ENCODE results near the gene ANO1. TPM values are rescaled to one million over a fixed set of nuclear protein-coding genes. Genes with fewer than 3 reads are reported as not detected.

ANO1 gene
- total RNA-seq, 1 donor from 2014 or later: 3.8 TPM

DNA sequence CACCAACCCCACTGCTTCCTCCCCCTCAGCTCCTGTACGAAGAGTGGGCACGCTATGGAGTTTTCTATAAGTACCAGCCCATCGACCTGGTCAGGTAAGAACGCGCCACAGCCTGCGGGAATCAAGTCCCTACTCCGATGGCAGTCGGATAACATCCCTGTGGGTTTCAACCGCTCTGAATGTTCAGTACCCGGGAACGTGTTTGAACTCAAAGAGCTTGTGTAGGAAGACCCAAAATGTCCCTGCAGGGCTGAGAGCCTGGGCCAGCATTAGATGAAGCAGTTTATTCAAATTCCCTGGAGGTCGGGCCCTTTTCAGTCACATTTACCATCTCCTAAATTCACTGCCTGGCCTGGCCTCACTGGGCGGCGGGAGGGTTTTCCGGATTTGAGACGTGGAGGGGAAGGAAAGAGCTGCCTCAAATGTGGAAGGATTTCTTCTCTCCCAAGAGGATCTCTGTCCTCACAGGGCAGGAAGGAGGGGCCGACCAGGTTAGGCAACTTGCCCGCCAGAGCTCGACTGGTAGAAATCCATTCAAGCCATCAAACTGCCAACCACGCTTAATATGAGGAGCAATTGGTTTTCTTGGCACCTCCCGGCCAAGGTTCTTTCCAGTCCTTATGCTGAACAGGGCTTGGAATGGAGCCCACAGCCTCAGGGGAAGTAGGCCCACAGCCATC, 46.3 kb downstream of the ANO1 start:
- TF ChIP-seq, protein P1, sequence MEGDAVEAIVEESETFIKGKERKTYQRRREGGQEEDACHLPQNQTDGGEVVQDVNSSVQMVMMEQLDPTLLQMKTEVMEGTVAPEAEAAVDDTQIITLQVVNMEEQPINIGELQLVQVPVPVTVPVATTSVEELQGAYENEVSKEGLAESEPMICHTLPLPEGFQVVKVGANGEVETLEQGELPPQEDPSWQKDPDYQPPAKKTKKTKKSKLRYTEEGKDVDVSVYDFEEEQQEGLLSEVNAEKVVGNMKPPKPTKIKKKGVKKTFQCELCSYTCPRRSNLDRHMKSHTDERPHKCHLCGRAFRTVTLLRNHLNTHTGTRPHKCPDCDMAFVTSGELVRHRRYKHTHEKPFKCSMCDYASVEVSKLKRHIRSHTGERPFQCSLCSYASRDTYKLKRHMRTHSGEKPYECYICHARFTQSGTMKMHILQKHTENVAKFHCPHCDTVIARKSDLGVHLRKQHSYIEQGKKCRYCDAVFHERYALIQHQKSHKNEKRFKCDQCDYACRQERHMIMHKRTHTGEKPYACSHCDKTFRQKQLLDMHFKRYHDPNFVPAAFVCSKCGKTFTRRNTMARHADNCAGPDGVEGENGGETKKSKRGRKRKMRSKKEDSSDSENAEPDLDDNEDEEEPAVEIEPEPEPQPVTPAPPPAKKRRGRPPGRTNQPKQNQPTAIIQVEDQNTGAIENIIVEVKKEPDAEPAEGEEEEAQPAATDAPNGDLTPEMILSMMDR (IDR thresholded peaks at IDR 0.05; ENCODE audit: unreplicated experiment): no peak
- Mint-ChIP-seq H3K4me1 (ENCODE audit: unreplicated experiment) (peaks cover 9% of the 10 kb centered on the region), H3K36me3 (ENCODE audit: low read depth, unreplicated experiment) (peaks cover 2% of the 10 kb centered on the region), H3K9me3 (ENCODE audit: unreplicated experiment) (no peaks in the 10 kb centered on the region), H3K27ac (ENCODE audit: unreplicated experiment) (no peak overlapping the region), H3K27me3 (ENCODE audit: unreplicated experiment) (peaks cover 5% of the 10 kb centered on the region), H3K4me3 (ENCODE audit: unreplicated experiment) (no peak overlapping the region)
- DNase-seq (ENCODE audit: low spot score): no peak

DNA sequence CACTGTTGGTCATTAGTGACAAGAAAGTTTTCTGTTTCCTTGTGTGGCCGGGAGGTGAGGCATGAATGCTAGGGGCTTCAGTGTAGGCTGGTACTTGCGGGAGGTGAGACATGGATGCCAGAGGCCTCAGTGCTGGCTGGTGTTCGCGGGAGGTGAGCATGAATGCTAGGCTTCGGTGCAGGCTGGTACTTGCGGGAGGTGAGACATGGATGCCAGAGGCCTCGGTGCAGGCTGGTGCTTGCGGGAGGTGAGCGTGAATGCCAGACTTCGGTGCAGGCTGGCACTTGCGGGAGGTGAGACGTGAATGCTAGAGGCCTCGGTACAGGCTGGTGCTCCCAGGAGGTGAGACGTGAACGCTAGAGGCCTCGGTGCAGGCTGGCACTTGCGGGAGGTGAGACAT, 48.4 kb downstream of the ANO1 start:
- H3K27ac Mint-ChIP-seq (ENCODE audit: unreplicated experiment): no peak overlapping the region
- TF ChIP-seq, protein P1 (IDR thresholded peaks at IDR 0.05; ENCODE audit: unreplicated experiment): no peak
- no peak for DNase-seq (ENCODE audit: low spot score)
- peaks cover 9% of the 10 kb centered on the region for H3K4me1 Mint-ChIP-seq (ENCODE audit: unreplicated experiment)
- H3K27me3 Mint-ChIP-seq (ENCODE audit: unreplicated experiment): peaks cover 4% of the 10 kb centered on the region
- H3K36me3 Mint-ChIP-seq (ENCODE audit: low read depth, unreplicated experiment): no peaks in the 10 kb centered on the region
- no peaks in the 10 kb centered on the region for H3K9me3 Mint-ChIP-seq (ENCODE audit: unreplicated experiment)
- no peak overlapping the region for H3K4me3 Mint-ChIP-seq (ENCODE audit: unreplicated experiment)

DNA sequence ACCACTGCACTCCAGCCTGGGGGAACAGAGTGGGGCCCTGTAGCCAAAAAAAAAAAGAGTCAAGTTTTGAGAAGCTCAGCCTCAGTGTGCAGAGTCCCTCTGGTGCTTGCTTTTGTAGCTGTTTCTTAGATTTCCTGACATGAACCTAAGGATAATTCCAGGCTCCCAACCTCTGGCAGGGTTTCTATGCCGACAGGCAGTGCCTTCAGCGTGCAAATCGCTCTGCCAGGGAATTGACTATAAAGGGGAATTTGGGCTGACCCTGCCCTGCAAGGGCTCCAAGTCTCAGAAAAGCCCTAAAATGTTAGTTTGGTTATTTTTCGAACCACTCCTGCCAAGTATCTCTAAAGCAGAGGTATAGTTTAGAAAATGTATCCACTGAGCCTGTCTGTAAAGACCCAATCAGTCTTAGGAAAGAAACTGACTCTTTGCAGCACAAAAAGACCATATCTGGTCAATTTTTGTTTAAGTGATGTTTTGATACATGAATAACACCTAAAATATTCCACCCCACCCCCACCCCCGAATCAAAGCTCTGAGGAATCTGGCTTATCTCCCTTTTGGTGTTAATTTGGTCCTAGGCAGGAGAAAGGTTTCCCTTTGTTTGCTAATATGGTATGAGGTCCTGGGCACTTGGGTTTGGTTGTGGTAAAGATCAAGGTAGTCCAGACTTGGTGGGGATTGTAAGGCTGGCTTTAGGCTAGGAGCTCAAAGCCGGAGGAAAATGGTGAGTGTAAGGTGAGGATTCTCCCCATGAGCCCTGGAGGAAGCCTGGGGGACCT, 49.7 kb downstream of the ANO1 start:
- DNase-seq (ENCODE audit: low spot score): no peak
- no peak overlapping the region for H3K4me3 Mint-ChIP-seq (ENCODE audit: unreplicated experiment)
- H3K27ac Mint-ChIP-seq (ENCODE audit: unreplicated experiment): no peak overlapping the region
- no peaks in the 10 kb centered on the region for H3K9me3 Mint-ChIP-seq (ENCODE audit: unreplicated experiment)
- no peaks in the 10 kb centered on the region for H3K36me3 Mint-ChIP-seq (ENCODE audit: low read depth, unreplicated experiment)
- TF ChIP-seq, protein P1 (IDR thresholded peaks at IDR 0.05; ENCODE audit: unreplicated experiment): no peak
- H3K4me1 Mint-ChIP-seq (ENCODE audit: unreplicated experiment): peaks cover 9% of the 10 kb centered on the region
- H3K27me3 Mint-ChIP-seq (ENCODE audit: unreplicated experiment): peaks cover 4% of the 10 kb centered on the region

DNA sequence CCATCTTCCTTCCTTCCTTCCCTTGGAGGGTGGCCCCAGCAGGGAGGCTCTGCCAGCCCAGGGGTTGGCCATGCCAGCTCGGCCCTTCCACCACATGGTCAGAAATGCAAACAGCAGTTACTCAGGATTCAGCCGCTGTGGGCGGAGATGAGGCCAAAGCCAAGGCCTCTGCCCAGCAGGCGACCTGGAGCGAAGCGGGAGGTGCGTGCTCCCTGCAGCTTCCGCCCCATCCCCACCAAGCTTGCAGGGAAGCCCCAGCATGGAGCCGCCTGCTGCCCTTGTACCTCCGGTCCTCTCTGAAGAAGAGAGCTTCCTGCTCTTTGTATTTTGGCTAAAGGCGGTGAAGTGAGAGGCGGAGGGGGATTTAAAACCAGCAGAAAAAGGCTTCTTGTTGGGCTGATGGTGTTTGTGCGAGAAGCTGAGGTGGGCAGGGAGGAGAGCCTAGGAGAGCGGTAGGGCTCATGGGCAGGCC, 50.4 kb downstream of the ANO1 start:
- TF ChIP-seq, protein P1 (IDR thresholded peaks at IDR 0.05; ENCODE audit: unreplicated experiment): no peak

More for the DNA sequence above, 50.4 kb downstream of the ANO1 start:
- Mint-ChIP-seq H3K27me3 (ENCODE audit: unreplicated experiment) (peaks cover 4% of the 10 kb centered on the region), H3K4me1 (ENCODE audit: unreplicated experiment) (peaks cover 9% of the 10 kb centered on the region), H3K9me3 (ENCODE audit: unreplicated experiment) (no peaks in the 10 kb centered on the region), H3K4me3 (ENCODE audit: unreplicated experiment) (no peak overlapping the region), H3K36me3 (ENCODE audit: low read depth, unreplicated experiment) (no peaks in the 10 kb centered on the region), H3K27ac (ENCODE audit: unreplicated experiment) (no peak overlapping the region)
- no peak for DNase-seq (ENCODE audit: low spot score)

Data from endothelial cell (in vitro differentiated cells).